ENCODE results near the gene GABRB1.

DNA sequence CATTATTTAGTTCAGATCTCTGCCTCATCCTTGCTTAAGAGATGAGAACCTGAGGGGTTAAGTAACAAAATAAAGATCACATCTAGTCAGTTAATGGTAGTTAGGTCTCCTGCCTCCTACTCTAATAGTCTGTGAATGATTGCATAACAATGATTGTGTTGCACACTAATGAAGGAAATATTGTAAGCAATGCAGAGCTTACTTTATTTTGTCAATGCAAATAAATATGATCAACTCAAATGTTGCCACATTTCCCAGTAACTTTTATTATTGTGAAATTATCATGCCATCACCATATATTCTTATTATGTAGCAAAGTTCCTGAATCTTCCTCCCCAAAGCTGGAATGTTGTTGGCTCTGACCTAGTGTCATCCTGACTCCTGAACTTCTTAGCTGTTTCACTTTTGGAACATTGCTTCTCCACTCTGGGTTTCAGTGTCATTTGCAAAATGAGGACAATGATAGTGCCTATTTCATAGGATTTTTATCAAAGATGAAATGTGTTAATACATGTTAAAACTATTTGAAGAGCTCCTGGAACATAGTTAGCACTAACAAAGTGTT, 20.9 kb upstream of the GABRB1 start:
- TF ChIP-seq, protein P1, sequence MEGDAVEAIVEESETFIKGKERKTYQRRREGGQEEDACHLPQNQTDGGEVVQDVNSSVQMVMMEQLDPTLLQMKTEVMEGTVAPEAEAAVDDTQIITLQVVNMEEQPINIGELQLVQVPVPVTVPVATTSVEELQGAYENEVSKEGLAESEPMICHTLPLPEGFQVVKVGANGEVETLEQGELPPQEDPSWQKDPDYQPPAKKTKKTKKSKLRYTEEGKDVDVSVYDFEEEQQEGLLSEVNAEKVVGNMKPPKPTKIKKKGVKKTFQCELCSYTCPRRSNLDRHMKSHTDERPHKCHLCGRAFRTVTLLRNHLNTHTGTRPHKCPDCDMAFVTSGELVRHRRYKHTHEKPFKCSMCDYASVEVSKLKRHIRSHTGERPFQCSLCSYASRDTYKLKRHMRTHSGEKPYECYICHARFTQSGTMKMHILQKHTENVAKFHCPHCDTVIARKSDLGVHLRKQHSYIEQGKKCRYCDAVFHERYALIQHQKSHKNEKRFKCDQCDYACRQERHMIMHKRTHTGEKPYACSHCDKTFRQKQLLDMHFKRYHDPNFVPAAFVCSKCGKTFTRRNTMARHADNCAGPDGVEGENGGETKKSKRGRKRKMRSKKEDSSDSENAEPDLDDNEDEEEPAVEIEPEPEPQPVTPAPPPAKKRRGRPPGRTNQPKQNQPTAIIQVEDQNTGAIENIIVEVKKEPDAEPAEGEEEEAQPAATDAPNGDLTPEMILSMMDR (conservative IDR thresholded peaks at IDR 0.05 in 1 of 2, IDR thresholded peaks at IDR 0.05 in 1 of 2; ENCODE audit: extremely low read depth in 1 of 2, insufficient read depth in 1 of 2, low read depth in 1 of 2, low read length in 2 of 2) = no peak
- no peak for TF ChIP-seq EZH2 (IDR thresholded peaks at IDR 0.05; ENCODE audit: borderline replicate concordance, low read length)

Data from mammary epithelial cell (primary cell).